Measurements from ENCODE around the gene TBC1D5. TPM values are rescaled to one million over a fixed set of nuclear protein-coding genes. Genes with fewer than 3 reads are reported as not detected.
"Not testable (repeated sequence)": the region's sequence is repeated elsewhere in the genome, so short reads cannot be mapped to it uniquely, and the experiment has no call there.

TBC1D5 gene
- total RNA-seq, 1 donor from 2014 or later = 48.1 TPM

GRCh38 chr3:17539436-17539835, 203.0 kb downstream of the TBC1D5 start:
- Histone ChIP-seq H3K9me3 (no peaks in the 10 kb centered on the region), H3K4me3 (no peak overlapping the region), H3K36me3 (no peaks in the 10 kb centered on the region), H3K27me3 (no peaks in the 10 kb centered on the region), H3K4me1 (peaks cover 16% of the 10 kb centered on the region), H3K27ac (no peak overlapping the region)
- no peak for DNase-seq (ENCODE audit: extremely low spot score in 2 of 2)
- intact Hi-C loops (cut with DNase I) = no loop called here
- no peak for TF ChIP-seq CTCF (IDR thresholded peaks at IDR 0.05)
- TF ChIP-seq POLR2A (IDR thresholded peaks at IDR 0.05) = no peak
- TF ChIP-seq POLR2AphosphoS5 (IDR thresholded peaks at IDR 0.05; ENCODE audit: insufficient read depth in 1 of 2, low read depth in 1 of 2) = no peak

GRCh38 chr3:17535274-17535673, 207.2 kb downstream of the TBC1D5 start:
- no peak for TF ChIP-seq POLR2AphosphoS5 (IDR thresholded peaks at IDR 0.05; ENCODE audit: insufficient read depth in 1 of 2, low read depth in 1 of 2)
- TF ChIP-seq POLR2A (IDR thresholded peaks at IDR 0.05) = no peak
- no peak for TF ChIP-seq CTCF (IDR thresholded peaks at IDR 0.05)
- H3K36me3 ChIP-seq = no peaks in the 10 kb centered on the region
- H3K4me3 ChIP-seq = no peak overlapping the region
- no peak overlapping the region for H3K27ac ChIP-seq
- no peaks in the 10 kb centered on the region for H3K9me3 ChIP-seq
- no peaks in the 10 kb centered on the region for H3K27me3 ChIP-seq
- H3K4me1 ChIP-seq = peaks cover 23% of the 10 kb centered on the region
- intact Hi-C loops (cut with DNase I) = no loop called here
- DNase-seq (ENCODE audit: extremely low spot score in 2 of 2) = no peak

DNA sequence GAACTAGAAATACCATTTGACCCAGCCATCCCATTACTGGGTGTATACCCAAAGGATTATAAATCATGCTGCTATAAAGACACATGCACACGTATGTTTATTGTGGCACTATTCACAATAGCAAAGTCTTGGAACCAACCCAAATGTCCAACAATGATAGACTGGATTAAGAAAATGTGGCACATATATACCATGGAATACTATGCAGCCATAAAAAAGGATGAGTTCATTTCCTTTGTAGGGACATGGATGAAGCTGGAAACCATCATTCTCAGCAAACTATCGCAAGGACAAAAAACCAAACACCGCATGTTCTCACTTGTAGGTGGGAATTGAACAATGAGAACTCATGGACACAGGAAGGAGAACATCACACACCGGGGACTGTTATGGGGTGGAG, 210.0 kb downstream of the TBC1D5 start:
- H3K4me3 ChIP-seq; H3K36me3 ChIP-seq; H3K9me3 ChIP-seq; DNase-seq (ENCODE audit: extremely low spot score in 2 of 2); H3K27ac ChIP-seq; H3K27me3 ChIP-seq; intact Hi-C loops (cut with DNase I): not testable (repeated sequence)
- peaks cover 23% of the 10 kb centered on the region for H3K4me1 ChIP-seq

DNA sequence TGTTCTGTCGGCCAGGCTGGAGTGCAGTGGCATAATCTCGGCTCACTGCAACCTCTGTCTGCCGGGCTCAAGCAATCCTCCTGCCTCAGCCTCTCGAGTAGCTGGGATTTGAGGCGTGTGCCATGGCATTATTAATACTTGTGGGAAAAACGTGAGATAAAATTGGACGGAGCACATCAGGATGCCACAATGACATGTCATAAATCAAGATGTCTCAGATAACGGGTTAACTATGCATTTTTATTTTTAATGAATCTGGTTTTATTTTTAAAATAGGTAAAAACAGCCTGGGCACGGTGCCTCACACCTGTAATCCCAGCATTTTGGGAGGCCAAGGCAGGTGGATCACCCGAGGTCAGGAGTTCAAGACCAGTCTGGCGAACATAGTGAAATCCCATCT, 212.8 kb downstream of the TBC1D5 start:
- intact Hi-C loops (cut with DNase I) = no loop called here
- Histone ChIP-seq H3K9me3 (no peaks in the 10 kb centered on the region), H3K4me3 (no peak overlapping the region), H3K4me1 (peaks cover 7% of the 10 kb centered on the region), H3K27ac (no peak overlapping the region), H3K27me3 (no peaks in the 10 kb centered on the region), H3K36me3 (no peaks in the 10 kb centered on the region)
- no peak for DNase-seq (ENCODE audit: extremely low spot score in 2 of 2)
- TF ChIP-seq POLR2AphosphoS5 (IDR thresholded peaks at IDR 0.05; ENCODE audit: insufficient read depth in 1 of 2, low read depth in 1 of 2) (no peak), POLR2A (IDR thresholded peaks at IDR 0.05) (no peak), CTCF (IDR thresholded peaks at IDR 0.05) (no peak)

DNA sequence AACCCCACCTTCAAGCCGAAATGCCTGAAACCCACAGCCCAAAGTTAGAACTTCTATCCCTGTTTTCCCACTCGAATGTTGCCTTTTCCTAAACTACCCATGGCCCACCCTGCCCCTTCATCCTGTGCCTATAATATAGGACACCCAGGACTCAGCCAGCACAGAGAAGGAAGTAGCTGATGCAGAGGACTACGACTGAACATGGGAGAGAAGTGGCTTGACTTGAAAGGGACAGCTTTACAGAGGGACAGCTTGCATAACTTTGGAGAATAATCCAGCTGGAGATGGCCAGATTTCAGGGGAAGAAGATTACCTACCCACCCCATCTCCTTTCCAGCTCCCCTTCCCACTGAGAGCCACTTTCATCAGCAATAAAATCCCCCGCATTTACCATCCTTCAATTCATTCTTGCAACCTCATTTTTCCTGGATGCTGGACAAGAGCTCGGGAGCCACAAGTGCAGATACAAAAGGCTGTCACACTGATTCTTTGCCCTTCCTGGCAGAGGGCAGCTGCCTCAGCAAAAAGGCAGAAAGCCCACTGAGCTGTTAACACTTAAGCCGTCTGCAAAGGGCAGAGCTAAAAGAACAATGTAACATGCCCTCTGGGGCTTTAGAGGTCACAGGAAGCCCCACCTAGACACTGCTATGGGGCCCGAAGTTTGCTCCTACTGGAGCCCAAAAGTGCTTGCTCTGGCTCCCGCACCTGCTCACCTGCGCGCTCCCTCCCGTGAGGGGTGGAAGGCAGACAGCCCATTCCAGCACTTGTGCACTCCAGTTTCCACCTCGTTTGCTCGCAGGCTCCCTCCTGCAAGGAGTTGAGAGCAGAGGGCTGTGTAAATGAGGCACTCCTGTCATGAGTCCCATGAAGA, 224.0 kb downstream of the TBC1D5 start:
- TF ChIP-seq POLR2A (IDR thresholded peaks at IDR 0.05) (no peak), CTCF (IDR thresholded peaks at IDR 0.05) (no peak), POLR2AphosphoS5 (IDR thresholded peaks at IDR 0.05; ENCODE audit: insufficient read depth in 1 of 2, low read depth in 1 of 2) (no peak)
- intact Hi-C loops (cut with DNase I) = no loop called here

More for the DNA sequence above, 224.0 kb downstream of the TBC1D5 start:
- H3K27me3 ChIP-seq = no peaks in the 10 kb centered on the region
- DNase-seq (ENCODE audit: extremely low spot score in 2 of 2) = no peak
- no peaks in the 10 kb centered on the region for H3K4me1 ChIP-seq
- H3K9me3 ChIP-seq = no peaks in the 10 kb centered on the region
- no peak overlapping the region for H3K27ac ChIP-seq
- H3K4me3 ChIP-seq = no peak overlapping the region
- no peaks in the 10 kb centered on the region for H3K36me3 ChIP-seq

Data from vagina (tissue), 2 donors.